ENCODE results near the gene EPHA4.

The EPHA4 gene

DNA sequence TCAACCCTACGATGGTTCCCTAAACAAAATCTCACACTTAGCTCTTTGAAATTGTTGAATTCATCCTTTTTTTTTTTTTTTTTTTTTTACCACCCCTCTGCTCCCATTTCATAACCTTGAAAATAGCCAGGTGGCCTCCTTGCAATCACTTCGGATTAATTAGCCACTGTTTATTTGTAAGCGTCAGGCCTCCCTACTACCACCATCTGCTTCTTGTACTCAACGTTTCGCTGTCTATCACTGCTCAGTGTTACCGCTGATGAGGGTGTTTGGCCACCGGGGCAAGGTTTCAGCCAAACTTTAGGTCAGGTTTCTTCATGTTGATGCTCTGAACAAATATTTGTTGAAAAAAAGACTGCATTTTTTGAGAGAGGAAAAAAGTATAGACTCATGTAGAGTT lies 183.2 kb downstream of the EPHA4 start:
- no peak overlapping the region for H3K4me3 ChIP-seq
- no peaks in the 10 kb centered on the region for H3K27me3 ChIP-seq
- H3K4me1 ChIP-seq: no peaks in the 10 kb centered on the region
- intact Hi-C loops (cut with DNase I; ENCODE audit: low total_unique reads): no loop called here
- no peak overlapping the region for H3K27ac ChIP-seq
- no peak for DNase-seq
- no peaks in the 10 kb centered on the region for H3K36me3 ChIP-seq
- TF ChIP-seq, protein P1, sequence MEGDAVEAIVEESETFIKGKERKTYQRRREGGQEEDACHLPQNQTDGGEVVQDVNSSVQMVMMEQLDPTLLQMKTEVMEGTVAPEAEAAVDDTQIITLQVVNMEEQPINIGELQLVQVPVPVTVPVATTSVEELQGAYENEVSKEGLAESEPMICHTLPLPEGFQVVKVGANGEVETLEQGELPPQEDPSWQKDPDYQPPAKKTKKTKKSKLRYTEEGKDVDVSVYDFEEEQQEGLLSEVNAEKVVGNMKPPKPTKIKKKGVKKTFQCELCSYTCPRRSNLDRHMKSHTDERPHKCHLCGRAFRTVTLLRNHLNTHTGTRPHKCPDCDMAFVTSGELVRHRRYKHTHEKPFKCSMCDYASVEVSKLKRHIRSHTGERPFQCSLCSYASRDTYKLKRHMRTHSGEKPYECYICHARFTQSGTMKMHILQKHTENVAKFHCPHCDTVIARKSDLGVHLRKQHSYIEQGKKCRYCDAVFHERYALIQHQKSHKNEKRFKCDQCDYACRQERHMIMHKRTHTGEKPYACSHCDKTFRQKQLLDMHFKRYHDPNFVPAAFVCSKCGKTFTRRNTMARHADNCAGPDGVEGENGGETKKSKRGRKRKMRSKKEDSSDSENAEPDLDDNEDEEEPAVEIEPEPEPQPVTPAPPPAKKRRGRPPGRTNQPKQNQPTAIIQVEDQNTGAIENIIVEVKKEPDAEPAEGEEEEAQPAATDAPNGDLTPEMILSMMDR (IDR thresholded peaks at IDR 0.05): no peak
- no peaks in the 10 kb centered on the region for H3K9me3 ChIP-seq

DNA sequence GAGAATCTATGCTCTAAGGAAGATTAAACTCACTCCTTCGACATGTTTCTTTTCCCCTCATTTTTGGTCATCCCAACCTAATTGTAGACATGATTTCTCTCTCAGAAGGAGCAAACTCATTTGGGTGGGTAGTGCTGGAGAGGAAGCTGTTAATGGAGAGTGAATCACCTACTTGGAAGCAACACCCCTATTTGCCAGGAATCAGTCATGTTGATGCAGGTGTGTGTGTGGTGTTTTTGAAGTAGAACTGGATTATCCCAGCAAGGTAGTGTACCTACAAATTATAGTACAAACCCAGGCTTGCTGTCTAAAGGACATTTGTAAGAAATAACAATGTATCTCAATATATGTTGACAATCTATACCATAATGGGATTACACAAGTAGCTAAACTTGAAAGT lies 186.4 kb downstream of the EPHA4 start:
- Histone ChIP-seq H3K9me3 (no peaks in the 10 kb centered on the region), H3K27ac (no peak overlapping the region), H3K4me1 (no peaks in the 10 kb centered on the region), H3K4me3 (no peak overlapping the region), H3K36me3 (no peaks in the 10 kb centered on the region), H3K27me3 (no peaks in the 10 kb centered on the region)
- TF ChIP-seq, protein P1 (IDR thresholded peaks at IDR 0.05): no peak
- intact Hi-C loops (cut with DNase I; ENCODE audit: low total_unique reads): no loop called here
- DNase-seq: no peak

DNA sequence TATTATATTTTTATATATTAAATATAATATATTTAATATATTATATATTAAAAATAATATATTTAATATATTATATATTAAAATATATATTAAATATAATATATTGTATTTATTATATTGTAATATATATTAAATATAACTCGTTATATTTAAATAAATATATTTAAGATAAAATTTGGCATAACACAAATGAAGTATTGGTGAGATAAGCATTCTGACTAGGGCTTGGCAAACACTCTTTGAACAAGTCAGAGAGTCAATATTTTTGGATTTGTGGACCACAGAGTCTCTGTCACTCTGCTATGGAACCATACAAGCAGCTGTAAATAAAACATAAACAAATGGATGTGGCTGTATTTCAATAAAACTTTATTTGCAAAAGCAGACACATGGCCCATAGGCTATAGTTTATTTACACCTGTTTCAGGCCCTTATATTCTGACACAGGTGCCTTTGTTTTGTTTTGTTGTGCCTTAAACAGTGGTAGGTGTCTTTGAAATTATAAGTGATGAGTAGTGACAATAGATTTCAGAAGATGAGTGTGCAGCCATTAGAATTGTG lies 190.1 kb downstream of the EPHA4 start:
- Histone ChIP-seq H3K27me3 (no peaks in the 10 kb centered on the region), H3K27ac (no peak overlapping the region), H3K4me3 (no peak overlapping the region), H3K4me1 (no peaks in the 10 kb centered on the region), H3K9me3 (no peaks in the 10 kb centered on the region), H3K36me3 (no peaks in the 10 kb centered on the region)
- TF ChIP-seq, protein P1 (IDR thresholded peaks at IDR 0.05): no peak
- intact Hi-C loops (cut with DNase I; ENCODE audit: low total_unique reads): no loop called here
- no peak for DNase-seq

DNA sequence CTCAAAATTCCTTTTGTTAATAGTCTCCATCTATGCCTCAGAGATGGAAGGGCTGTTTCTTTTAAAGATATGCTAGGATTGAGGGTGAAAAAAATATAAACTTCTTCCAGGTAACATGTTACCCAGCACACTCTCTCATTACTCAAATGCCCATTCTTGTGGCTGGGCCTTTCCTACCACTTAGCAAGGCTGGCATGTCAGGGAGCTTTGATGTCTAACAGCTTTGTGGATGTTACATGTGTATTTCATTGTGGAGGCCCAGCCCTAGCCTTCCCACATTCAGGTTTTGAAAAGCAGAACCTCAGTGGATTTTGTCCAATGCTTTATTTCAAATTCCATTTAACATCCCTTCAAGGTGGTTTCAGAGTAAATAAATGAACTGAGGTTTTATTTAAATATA lies 191.4 kb downstream of the EPHA4 start:
- Histone ChIP-seq H3K27ac (no peak overlapping the region), H3K9me3 (no peaks in the 10 kb centered on the region), H3K4me1 (no peaks in the 10 kb centered on the region), H3K4me3 (no peak overlapping the region), H3K36me3 (no peaks in the 10 kb centered on the region), H3K27me3 (no peaks in the 10 kb centered on the region)
- TF ChIP-seq, protein P1 (IDR thresholded peaks at IDR 0.05): no peak
- no peak for DNase-seq
- intact Hi-C loops (cut with DNase I; ENCODE audit: low total_unique reads): no loop called here

DNA sequence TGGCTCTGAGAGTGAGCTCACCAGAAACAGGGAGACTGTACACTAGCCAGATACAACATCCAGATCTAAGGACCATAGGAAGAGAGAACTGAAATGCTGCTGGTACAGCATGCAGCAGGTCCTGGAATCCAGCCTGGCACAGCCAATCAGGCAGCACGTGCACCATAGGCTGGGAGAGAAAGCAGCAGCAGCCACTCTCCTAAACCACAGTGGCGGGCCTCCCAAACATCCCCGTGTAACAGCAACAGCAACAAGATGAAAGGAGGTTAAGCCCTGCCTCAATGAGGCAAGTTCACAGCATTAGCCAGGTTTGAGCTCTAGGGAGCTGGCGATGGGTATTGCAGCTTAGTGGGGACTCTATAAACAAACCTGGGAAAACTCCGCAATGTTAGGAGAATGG lies 192.0 kb downstream of the EPHA4 start:
- Histone ChIP-seq H3K4me1 (no peaks in the 10 kb centered on the region), H3K36me3 (no peaks in the 10 kb centered on the region), H3K4me3 (no peak overlapping the region), H3K27ac (no peak overlapping the region), H3K9me3 (no peaks in the 10 kb centered on the region), H3K27me3 (no peaks in the 10 kb centered on the region)
- intact Hi-C loops (cut with DNase I; ENCODE audit: low total_unique reads): no loop called here
- no peak for DNase-seq
- TF ChIP-seq, protein P1 (IDR thresholded peaks at IDR 0.05): no peak

DNA sequence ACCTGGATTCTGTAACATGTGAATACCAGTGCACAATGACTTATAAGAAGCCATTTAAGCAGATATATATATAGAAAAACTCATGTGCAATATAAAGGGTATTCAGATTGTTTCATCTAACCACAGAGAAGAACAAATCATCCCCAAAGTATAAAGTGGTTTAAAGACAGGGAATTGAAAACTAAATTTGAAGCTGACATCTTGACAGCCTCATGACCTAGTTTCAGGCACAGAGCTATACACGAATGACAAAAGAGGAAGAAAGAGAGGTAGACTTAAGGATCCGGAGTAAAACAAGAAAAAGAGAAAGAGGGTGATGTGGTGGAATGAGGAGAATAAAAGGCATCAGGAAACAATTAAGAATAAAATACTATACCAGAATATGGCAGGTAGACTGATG lies 194.5 kb downstream of the EPHA4 start:
- peaks cover 0 to 6% of the 10 kb centered on the region in 2 donors for H3K27me3 ChIP-seq
- H3K27ac ChIP-seq: no peak overlapping the region
- no peak for DNase-seq
- H3K36me3 ChIP-seq: no peaks in the 10 kb centered on the region
- intact Hi-C loops (cut with DNase I; ENCODE audit: low total_unique reads): no loop called here
- H3K4me3 ChIP-seq: no peak overlapping the region
- no peaks in the 10 kb centered on the region for H3K9me3 ChIP-seq
- no peaks in the 10 kb centered on the region for H3K4me1 ChIP-seq
- TF ChIP-seq, protein P1 (IDR thresholded peaks at IDR 0.05): no peak
